Stimulated activated CD4-positive, alpha-beta T cell treated with anti-CD3 and anti-CD28 coated beads, Interleukin-1b, Interleukin-23, amount 100 ng/mL, for 48 hours (primary cell): Measurements from ENCODE around the gene FKBP15.
A peak's percentile ranks its signal among the peaks of the same experiment; 100 is the strongest.
"Not testable (repeated sequence)": the region's sequence is repeated elsewhere in the genome, so short reads cannot be mapped to it uniquely, and the experiment has no call there.

Experiments
- DNase-seq: peaks from one replicate; pipeline ENCODE4 v3.0.0-alpha.2; 2020

The FKBP15 gene

DNA sequence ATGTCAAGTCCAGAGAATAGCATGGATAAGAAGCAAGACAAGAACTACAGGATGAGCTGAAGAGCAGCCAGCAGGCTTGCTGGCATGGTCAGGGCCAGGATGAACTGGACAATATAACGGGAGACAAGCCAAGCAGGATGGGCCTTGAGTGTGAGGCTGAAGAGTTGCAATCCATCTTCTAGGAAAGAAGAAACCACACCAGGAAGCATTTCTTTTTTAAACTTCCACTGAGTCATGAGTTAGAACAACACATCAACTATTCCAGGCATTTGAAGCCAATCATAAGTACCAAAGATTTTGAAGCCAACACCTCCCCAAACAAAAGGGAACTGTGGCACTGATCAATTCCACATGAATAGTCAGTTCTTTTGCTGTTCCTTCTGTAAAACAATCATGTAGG is 43.0 kb downstream of the FKBP15 start:
- DNase-seq: no peak

DNA sequence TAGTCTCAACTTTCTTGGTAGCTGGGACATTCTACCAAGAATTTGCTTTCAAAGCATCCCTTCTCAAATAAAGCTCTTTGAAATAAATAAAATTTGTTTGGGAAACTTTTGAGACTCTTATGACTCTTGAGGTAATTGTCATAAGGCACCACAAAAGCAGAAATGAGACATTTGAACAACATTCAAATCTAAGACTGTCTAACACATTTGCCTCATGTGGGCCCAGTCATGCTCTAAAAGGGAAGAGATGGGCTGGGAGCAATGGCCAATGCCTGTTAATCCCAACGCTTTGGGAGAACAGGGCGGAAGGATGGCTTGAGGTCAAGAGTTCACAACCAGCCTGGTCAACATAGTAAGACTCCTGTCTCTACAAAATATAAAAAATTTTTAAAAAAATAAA is 43.8 kb downstream of the FKBP15 start:
- no peak for DNase-seq

DNA sequence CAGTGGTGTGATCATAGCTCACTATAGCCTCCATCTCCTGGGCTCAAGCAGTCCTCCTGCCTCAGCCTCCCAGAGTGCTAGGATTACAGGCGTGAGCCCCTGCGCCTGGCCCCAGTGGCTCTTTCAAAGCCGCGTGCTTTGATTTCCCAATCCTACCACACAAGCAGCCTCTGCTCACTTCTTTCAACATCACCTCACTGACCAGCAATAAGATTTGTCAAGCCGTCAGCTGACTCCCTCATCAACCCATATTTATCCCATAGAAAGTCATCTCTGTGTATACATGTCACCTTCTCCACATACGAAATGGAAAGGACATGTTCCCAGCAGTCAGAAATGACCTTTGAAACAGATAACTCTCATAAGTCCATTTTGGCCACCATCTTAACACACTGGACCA is 44.3 kb downstream of the FKBP15 start:
- no peak for DNase-seq

DNA sequence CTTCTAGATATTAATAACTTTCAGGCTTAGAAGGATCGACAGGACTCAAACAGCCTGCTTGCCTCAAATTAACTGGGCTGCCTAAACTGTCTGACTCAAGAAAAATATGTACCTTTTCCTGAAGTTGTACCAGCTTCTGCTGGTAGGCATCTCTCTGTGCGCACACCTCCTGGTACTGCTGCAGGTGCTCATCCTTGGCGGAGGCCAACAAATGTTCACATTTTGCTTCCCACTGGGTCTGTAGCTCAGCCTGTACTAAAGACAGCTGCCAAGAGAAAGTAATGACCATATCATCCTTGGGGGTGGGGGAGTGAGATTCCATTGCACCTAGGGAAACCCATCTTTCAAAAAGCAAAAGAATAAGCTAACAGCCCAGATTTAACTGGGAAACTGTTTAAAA is 47.7 kb downstream of the FKBP15 start:
- no peak for DNase-seq

DNA sequence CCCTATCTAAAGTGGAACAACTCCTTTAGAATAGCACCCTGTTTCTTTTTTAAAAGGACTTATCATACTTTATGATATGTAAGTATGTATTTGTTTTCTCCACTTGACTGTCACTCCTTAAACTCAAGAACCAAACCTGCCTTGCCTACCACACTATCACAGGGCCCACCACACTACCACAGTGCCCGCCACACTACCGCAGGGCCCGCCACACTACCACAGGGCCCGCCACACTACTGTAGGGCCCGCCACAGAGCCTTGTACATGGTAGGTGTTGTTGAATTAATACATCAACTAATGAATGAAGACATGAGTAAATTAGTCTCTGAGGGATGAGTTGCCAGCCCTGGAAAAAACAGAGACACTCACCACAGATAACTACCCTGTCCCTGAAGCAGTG is 52.3 kb downstream of the FKBP15 start:
- no peak for DNase-seq

DNA sequence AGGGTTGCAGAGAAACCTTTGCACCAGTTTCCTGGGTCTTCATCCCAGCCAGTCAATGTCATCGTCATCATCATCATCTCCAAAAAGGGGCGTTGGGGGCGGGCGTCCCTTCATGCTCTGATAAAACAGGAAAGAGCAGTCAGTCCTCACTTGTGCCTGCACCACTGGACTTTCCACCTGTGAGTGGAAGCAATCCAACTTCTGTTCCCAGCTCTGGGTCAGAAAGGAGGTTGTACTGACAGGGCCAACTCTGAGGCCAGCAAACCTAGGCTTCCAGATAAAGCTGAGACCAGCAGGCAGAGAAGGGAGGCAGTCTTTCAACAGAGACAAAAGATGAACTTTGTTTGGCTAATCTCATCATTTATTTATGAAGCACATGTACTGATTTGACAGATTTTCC is 55.0 kb downstream of the FKBP15 start:
- DNase-seq: no peak

DNA sequence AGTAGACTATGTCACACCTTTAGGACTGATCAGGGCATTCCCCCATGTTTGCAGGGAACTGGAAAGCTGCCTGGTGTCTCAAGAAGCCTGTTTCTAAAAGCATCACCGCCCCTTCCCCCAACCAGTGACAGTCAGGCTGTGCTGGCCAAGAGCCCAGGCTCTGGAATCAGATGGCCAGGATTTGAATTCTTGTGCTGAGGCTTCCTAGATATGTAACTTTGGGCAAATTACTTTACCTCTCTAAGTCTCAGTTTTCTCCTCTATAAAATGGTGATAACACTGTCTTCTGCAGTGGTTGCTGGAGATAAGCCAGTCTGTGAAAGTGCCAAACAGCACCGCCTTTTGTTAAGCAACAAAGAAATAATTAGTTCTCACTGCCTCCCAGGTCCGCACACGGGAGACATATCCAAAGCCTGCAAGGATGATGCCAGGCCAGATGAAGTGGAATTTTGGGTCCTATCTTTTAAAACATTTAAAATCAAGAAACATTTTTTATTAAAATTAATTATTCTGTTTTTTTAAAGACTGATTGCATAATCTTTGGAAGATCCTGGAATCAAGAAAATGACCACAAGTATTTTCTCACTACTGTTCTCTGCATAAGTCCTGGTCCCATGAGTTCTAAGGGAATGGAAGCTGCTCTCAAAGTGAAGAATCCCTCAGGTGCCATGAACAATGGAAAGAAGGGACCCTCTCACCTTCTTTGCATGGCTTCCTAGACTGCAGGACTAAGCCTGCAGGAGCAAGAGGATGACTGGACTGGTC is 56.4 kb downstream of the FKBP15 start:
- no peak for DNase-seq

DNA sequence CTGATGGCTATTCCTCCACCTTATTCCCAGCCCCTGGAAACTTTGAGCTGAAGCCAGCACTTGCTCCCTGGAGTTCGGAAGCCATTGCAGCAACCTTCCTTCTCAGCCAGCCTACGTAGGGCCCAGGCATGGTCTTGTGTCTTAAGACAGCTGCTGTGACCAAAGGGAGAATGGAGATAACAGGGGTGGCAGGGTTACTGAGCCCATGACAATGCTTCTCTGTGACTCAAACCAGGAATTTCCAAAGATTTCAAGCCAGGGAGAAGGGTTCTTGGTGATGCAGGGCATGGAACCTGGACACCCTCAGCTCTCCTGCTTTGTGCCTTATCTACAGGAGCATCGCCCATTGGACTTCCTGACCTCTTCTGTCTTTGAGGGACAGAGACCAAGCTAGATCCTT is 58.1 kb downstream of the FKBP15 start:
- DNase-seq: no peak

DNA sequence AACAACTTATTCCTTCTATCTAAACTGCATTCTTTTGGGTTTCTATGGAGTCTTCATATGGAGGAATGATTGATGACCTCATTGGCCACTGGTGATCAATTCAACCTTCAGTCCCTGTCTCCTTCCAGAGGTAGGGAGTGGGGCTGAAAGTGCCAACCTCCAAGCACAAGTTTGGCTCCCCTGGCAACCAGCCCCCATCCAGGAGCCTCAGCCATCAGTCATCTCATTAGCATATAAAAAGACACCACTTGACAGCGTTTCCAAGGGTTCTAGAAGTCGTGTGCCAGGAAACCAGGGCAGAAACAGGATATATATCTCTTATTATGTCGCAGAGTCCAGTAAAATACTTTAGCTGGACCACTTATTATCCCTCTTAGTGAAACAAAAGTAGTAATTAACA is 60.5 kb downstream of the FKBP15 start:
- no peak for DNase-seq

DNA sequence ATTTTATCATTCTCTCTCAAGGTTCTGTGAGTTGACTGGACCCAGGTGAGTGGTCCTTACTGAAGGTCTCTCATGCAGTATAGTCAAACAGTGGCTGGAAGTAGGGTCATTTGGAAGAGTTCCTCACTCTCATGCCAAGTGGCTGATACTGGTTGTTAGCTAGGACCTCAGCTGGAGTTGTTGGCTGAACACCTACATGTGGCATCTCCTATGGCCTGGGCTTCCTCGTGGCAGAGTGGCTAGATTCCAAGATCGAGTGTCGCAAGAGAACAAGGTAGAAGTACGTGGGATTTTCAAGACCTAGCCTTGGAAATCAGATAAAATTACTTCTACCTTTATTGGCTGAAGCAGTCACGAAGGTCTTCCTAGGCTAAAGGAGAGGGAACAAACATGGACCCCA is 62.6 kb downstream of the FKBP15 start:
- DNase-seq: no peak

DNA sequence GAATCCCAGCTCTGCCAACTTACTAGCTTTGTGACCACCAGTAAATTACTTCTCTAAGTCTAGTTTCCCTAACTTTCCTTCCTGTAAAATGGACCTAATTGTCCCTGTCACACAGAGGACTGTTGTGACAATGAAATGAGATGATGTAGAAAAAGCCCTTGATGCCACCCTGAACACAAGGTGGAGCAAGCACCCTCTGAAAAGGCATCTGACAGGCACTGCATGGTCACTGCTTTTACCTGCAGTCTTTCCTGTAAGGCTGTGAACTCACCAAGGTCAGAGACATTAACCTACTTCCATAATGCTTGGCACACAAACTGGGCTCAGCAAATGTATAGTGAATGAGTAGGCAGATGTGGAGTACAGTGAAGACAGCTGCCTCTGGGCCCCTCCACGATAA is 64.2 kb downstream of the FKBP15 start:
- DNase-seq: no peak

DNA sequence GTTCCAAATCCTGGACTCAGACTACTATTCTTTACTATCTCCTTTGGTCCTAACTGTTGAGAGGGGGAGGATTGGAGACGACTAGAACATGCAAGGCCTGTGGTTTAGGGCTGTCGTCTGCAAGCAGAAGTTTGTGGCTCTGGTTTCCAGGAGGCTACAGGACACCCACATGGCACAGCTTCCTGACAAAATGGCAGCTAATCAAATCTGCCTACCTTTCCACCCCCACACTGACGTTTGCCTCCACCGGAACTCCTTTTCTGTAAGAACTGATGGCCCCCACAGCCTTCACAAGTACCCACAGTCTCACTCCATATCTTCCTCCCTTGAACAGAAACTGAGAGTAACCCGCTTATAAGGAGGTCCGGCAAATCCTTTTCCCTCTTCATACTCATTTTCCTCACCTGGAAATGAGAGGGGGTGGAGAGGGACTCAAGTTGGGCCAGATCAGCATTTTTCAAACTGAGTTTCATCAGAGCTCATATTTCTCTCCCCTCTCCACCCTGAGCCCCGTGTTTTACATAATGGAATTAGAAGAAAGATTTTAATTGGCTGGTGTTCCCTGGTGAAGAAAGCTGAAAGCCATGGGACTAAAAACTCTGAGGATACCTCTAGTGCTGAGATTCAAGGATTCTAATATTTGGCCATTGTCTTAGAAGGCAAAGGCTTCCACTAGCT is 65.0 kb downstream of the FKBP15 start:
- DNase-seq: peak; percentile 45

DNA sequence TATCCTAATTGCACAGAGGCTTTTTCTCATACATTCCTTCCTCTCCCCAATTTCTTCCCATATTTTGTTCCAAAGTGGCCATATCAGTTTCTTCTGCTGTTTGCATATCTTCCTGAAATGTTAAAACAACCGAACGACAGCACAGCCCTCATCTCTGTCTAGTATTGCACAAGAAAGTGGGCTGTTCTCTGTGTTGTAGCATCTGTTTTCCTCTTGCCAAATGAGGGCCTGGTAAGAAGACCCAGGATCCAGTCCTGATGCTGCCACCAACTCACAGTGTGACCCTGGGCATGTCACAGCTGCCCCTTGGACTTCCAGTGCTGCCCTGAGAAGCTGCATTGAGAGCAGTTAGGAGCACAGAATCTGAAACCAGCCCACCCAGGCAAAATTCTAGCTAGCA is 66.1 kb downstream of the FKBP15 start:
- DNase-seq: no peak

DNA sequence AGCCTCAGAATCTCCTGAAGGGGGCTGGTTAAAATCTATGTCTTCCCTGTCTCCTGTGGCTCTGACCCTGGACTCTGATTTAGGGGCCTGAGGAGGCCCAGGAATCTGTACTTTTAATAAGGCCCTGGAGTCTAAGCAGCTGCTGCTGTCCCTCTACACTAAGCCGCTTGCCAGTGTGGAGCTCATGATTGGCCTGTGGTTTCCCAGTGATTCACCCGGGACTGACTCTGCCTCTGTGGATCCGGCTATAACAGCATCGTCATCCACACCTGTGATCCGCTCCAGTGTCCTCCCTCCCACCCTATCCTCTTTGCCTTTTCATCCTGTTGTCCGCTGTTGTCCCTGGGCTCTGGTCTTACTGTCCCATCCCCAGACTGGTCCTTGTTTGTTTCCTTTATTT is 66.6 kb downstream of the FKBP15 start:
- no peak for DNase-seq

DNA sequence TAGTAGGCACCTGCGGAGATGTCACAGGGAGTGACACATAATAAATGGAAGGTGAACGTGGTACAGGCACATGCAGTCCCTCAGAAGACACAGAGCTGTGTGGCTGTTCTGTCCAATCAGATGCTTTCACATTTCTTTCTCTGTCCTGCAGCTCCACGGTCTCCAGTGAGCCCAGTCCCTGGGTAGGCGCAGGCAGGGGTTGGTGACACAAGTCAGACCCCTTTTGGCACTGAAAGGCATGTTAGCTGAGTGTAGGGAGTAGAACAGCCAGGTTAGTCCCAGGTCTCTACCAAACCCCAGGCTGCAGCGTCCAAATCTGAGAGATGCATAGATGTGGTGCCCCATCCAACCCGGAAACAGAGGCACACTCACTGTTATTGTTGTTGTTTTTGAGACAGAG is 67.5 kb downstream of the FKBP15 start:
- DNase-seq: no peak

DNA sequence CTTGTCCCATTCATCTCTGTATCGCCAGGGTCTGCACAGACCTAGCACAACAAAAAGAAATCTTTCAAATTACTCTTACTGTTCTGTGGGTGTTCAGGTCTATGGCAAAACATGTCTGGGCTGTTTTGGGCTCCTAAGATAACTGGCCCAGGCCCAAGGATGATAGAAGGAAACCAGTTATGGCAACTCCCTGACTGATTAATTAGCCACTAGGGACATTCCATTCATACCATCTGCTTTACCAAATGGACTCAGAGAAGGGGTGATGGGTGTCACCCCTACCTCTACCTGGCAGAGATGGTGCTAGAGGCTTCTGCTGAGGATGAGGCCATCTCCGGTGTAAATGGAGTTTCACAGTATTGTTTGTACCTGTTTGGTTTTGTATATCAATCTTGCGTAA is 68.4 kb downstream of the FKBP15 start:
- DNase-seq: no peak

DNA sequence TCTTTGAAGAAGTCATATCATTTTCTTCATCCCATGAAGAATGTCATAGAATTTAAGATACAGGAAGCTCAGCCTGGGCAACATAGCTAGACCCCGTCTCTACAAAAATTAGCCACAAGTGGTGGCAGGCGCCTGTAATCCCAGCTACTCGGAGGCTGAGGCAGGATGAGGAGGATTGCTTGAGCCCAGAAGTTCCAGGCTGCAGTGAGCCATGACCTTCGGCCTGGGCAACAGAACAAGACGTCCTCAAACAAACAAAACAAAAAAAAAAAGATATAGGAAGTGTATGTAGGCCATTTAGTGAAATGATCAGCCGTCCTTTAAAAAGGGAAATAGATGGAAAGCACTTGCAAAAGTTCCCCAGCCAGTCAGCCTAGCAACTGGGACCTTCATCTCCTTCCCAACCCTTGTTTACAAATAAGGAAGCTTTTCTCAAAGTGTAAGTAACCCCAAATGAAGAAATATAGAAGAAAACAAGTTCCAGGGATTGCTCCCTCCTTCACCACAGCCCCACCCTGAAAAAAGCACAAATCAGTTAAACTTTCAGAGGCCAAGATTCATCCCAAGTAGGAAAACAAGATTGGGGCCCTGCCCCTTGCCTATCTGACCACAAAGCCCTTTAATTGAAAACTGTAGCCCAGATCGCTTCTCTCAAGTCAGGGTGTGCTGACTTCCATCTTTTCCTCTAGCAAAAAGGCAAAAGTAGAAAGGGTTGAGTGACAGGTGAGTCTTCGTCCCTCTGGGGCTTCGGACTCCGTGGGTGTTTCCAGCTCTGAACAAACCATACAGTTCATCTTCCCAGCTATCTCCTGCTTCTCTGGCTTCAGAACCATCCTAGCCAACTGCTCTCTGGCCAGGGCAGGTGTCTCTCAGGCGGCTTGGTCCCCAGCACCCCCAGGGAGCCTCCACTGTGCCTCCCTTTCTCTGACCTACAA is 69.1 kb downstream of the FKBP15 start:
- DNase-seq: no peak

DNA sequence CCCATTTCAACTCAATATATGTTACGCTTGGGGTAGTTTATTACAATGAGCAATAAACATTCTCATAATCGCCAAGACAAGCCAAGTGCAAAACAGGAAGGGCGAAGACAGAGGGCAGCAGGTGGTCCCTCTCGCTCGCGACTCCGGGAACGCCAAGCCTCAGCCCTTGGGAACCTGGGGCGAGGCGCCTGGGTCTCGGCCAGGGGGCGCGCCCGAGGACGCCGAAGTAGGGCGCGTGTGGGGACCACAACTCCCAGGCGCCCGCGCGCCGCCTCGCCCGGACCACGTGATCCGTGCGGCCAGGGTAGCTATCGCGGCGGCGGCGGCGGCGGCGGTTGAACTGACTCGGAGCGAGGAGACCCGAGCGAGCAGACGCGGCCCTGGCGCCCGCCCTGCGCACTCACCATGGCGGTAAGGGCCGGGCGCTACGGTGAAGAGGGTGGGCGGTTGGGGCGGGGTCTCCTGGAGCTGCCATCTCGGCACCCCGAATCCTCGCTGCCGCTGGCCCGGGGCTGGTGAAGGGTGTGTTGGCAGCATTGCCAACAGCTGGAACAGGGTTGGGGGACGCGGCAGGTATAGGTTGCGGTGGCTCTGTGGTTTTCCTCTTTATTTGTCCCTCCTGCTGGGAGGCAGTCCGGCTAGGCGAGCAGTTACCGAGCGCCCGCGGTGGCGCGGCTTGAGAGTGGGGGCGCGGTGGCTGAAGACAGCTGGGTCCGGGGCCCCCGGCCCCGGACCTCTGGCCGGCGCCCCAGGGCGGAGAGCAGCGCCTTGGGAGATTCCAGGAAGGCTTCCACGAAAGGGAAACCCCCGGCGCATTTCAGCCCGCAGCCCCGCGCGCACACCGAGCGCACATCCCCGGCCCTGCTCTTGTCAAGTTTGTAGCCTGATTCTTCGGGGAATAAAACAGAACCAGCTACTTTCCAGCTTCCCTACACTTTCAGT is 70.1 kb downstream of the FKBP15 start, which contains the start of gene SLC31A2:
TSS of gene SLC31A2 (plus strand) at position 338 of the 942 bp plus-strand sequence. CDS start at position 406, 68 bp downstream.
- DNase-seq: peak; percentile 89

DNA sequence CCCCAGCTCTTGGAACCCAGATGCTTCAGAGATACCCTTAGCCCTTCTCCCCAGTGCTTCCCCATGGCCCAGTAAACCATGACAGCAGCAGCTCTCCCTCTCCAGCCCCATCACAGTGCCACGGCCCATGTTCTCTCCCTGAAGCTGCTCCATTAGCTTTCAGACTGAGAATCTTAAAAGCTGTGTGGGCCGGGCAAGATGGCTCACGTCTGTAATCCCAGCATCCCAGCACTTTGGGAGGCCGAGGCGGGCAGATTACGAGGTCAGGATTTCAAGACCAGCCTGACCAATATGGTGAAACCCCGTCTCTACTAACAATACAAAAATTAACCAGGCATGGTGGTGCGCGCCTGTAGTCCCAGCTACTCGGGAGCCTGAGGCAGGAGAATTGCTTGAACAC is 71.5 kb downstream of the FKBP15 start:
- DNase-seq: not testable (repeated sequence)

DNA sequence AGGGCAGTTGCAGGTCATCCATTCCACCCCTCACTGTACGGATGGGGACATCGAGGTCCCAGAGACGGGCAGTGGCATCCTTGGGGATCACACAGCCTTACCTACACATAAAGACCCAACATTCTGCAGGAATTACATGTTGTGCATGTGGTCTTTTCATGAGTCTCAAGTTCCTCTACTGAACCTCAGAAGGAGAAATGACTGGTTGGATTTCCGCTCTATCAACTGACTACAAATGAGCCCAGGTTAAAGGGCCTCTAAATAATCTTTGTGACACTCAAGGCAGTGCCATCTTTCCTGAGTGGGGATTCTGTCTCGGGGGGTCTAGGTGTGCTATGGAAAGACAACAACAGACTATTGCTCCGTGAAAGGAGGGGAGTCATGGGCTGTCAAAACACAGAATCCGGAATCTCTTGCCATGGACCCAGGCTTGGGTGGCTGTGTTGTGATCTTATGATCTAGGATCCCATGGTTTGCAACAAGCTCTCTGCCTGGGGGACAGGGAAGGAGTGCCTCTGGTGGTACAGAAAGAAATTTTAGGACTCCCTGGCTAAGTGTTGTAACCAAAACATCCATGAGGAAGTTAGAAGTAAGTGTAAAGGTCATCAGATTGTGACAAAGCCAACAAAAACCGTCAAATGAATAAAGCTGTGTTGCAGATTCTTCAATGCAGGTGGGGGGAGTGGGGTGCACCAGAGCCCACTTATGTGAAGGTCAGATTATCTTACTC is 72.1 kb downstream of the FKBP15 start:
- DNase-seq: no peak

DNA sequence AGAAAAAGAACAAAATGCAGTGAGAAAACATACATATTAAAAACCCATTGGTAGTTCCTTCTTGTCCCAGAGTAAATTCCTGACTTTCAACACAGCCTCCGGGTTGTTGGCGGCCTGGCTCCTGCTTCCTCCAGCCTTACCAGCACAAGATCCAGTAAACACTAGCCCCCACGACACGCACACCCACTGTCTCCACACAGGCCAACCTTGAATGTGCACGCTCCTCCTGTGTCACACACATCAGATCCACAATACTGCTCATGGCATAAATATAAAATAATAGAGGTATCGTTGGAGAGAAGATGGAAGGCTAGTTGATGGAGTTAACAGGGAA is 72.7 kb downstream of the FKBP15 start:
- DNase-seq: no peak
